Activated B cell treated with CpG ODN at 0.5 μM for 24 hours (primary cell): ENCODE results near the gene PARK7. TPM values are rescaled to one million over a fixed set of nuclear protein-coding genes. Genes with fewer than 3 reads are reported as not detected.

Experiments used
- ATAC-seq: fragments of 200-7000 bp; cut with Tn5 transposase; one replicate; pipeline ENCODE4 v1.10.0; 2021; ENCODE audit warnings: low read depth, mild to moderate bottlenecking, moderate library complexity
- CTCF ChIA-PET: fragments of 350-600 bp; sonication (Branson Sonifier 250); formaldehyde crosslinking; loops from one replicate; lab custom pipeline; 2021; ENCODE audit warnings: antibody characterized with exemption; lab: Charles Lee
- POLR2A ChIA-PET: fragments of 350-600 bp; sonication (Branson Sonifier 250); formaldehyde crosslinking; loops from one replicate; lab custom pipeline; 2021; ENCODE audit warnings: antibody characterized with exemption; lab: Charles Lee
- DNase-seq: peaks from one replicate; pipeline ENCODE4 v3.0.0; 2022
- H3K27ac Mint-ChIP-seq: one replicate; pipeline ENCODE4 v1.8.0; 2020; ENCODE audit warnings: mixed read lengths
- H3K27me3 Mint-ChIP-seq: one replicate; pipeline ENCODE4 v1.8.0; 2021; ENCODE audit warnings: mixed read lengths
- H3K36me3 Mint-ChIP-seq: one replicate; pipeline ENCODE4 v1.8.0; 2021; ENCODE audit warnings: low read depth, mixed read lengths
- H3K4me1 Mint-ChIP-seq: one replicate; pipeline ENCODE4 v1.8.0; 2021; ENCODE audit warnings: mixed read lengths
- H3K4me3 Mint-ChIP-seq: one replicate; pipeline ENCODE4 v1.8.0; 2020; ENCODE audit warnings: mild to moderate bottlenecking, mixed read lengths
- H3K9me3 Mint-ChIP-seq: one replicate; pipeline ENCODE4 v1.8.0; 2020; ENCODE audit warnings: mixed read lengths
- intact Hi-C: fragments of 100-400 bp; cut with micrococcal nuclease; formaldehyde crosslinking; loops from one replicate; pipeline ENCODE4 v1.15.1; 2024
- total RNA-seq: library from RNA; stranded (reverse); gene quantifications from 2 replicates; pipeline ENCODE4 v1.2.3, GENCODE V29; 2022
- TF ChIP-seq, protein P1 (sequence below): fragments of 200-600 bp; IDR thresholded peaks from one replicate; pipeline ENCODE4 v1.8.0; 2022; ENCODE audit warnings: antibody characterized with exemption, mild to moderate bottlenecking

Gene PARK7
- total RNA-seq, 1 donor from 2014 or later = 242 TPM

DNA sequence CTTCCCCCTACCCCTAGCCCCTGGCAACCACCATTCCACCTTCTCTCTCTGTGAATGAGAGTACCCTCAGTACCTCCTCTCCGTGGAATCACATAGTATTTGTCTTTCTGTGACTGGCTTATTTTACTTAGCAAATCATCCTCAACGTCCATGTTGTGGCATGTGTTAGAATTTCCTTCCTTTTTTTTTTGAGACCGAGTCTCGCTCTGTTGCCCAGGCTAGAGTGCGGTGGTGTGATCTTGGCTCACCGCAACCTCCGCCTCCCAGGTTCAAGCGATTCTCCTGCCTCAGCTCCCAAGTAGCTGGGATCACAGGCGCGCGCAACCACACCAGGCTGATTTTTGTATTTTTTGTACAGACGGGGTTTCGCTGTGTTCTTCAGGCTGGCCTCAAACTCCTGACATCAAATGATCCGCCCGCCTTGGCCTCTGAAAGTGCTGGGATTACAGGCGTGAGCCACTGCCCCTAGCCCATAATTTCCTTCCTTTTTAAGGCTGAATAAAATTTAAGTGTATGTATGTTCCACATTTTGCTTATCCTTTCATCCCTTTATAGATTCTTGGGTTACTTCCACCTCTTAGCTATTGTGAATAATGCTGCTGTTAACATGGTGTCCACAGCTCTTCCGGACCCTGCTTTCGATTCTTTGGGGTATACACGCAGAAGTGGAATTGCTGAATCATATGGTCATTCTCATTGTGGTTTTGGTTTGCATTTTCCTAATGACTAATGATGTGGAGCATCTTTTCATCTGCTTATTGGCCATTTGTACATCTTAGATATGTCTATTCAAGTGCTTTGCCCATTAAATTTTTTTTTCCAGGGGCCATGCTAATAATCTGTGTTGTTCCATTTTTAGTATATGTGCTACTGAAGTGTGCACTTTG is 32.3 kb downstream of the PARK7 start:
- ATAC-seq = peak; percentile 68
- H3K27ac Mint-ChIP-seq = peak overlapping the region; percentile 60
- TF ChIP-seq, protein P1, sequence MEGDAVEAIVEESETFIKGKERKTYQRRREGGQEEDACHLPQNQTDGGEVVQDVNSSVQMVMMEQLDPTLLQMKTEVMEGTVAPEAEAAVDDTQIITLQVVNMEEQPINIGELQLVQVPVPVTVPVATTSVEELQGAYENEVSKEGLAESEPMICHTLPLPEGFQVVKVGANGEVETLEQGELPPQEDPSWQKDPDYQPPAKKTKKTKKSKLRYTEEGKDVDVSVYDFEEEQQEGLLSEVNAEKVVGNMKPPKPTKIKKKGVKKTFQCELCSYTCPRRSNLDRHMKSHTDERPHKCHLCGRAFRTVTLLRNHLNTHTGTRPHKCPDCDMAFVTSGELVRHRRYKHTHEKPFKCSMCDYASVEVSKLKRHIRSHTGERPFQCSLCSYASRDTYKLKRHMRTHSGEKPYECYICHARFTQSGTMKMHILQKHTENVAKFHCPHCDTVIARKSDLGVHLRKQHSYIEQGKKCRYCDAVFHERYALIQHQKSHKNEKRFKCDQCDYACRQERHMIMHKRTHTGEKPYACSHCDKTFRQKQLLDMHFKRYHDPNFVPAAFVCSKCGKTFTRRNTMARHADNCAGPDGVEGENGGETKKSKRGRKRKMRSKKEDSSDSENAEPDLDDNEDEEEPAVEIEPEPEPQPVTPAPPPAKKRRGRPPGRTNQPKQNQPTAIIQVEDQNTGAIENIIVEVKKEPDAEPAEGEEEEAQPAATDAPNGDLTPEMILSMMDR = no peak
- peaks cover 12% of the 10 kb centered on the region for H3K4me1 Mint-ChIP-seq
- H3K36me3 Mint-ChIP-seq = peaks cover 16% of the 10 kb centered on the region
- ChIA-PET CTCF (no interaction called here), POLR2A (interaction anchor here (0.6 kb wide), 1 partner anchor 1043 kb away, joined by 8 read pairs; no protein-coding TSS in a partner anchor)
- intact Hi-C loops = no loop called here
- no peaks in the 10 kb centered on the region for H3K9me3 Mint-ChIP-seq
- DNase-seq = no peak
- H3K4me3 Mint-ChIP-seq = peak overlapping the region; percentile 39
- H3K27me3 Mint-ChIP-seq = no peaks in the 10 kb centered on the region

DNA sequence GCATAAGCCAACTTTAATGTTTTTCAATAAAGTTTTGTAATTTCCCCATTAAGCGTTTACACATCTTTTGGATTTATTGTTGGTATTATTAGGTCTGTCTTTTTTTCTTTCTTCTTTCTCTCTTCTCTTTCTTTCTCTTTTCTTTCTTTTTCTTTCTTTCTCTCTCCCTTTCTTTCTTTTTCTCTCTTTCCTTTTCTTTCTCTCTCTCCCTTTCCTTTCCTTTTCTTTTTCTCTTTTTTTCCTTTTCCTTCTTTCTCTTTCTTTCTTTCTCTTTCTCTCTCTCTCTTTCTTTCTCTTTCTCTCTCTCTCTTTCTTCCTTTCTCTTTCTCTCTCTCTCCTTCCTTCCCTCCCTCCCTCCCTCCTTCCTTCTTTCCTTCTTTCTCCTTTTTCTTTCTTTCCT is 33.3 kb downstream of the PARK7 start:
- H3K36me3 Mint-ChIP-seq = peaks cover 10% of the 10 kb centered on the region
- no peaks in the 10 kb centered on the region for H3K27me3 Mint-ChIP-seq
- no peak overlapping the region for H3K4me3 Mint-ChIP-seq
- ChIA-PET POLR2A (interaction anchor here (0.6 kb wide), 1 partner anchor 149 kb away, joined by 3 read pairs; no protein-coding TSS in a partner anchor), CTCF (no interaction called here)
- no peaks in the 10 kb centered on the region for H3K9me3 Mint-ChIP-seq
- DNase-seq (no peak), ATAC-seq (no peak)
- H3K4me1 Mint-ChIP-seq = peaks cover 12% of the 10 kb centered on the region
- H3K27ac Mint-ChIP-seq = no peak overlapping the region
- TF ChIP-seq, protein P1 = no peak
- intact Hi-C loops = no loop called here

DNA sequence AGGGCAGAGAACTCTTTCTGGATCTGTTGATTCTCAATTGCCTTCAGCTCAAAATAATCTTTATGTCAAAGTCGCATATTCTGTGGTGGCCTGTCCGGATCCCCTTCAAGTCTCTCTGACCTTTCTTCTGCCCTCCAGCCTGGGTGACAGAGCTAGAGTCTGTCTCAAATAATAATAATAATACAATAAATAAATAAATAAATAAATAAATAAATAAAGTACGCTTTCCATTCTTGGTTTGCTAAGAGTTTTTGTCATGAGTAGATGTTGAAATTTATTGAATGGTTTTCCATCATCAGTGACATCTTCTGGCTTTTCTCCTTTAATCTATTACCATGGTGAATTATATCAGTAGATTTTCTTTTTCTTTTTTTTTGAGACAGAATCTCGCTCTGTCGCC is 33.9 kb downstream of the PARK7 start:
- Mint-ChIP-seq H3K4me1 (peaks cover 12% of the 10 kb centered on the region), H3K36me3 (peaks cover 4% of the 10 kb centered on the region), H3K4me3 (no peak overlapping the region), H3K9me3 (no peaks in the 10 kb centered on the region), H3K27me3 (no peaks in the 10 kb centered on the region), H3K27ac (no peak overlapping the region)
- TF ChIP-seq, protein P1 = no peak
- CTCF ChIA-PET = no interaction called here
- DNase-seq (no peak), ATAC-seq (no peak)
- POLR2A ChIA-PET = interaction anchor here (0.6 kb wide), 1 partner anchor 150 kb away, joined by 3 read pairs; no protein-coding TSS in a partner anchor
- intact Hi-C loops = no loop called here

DNA sequence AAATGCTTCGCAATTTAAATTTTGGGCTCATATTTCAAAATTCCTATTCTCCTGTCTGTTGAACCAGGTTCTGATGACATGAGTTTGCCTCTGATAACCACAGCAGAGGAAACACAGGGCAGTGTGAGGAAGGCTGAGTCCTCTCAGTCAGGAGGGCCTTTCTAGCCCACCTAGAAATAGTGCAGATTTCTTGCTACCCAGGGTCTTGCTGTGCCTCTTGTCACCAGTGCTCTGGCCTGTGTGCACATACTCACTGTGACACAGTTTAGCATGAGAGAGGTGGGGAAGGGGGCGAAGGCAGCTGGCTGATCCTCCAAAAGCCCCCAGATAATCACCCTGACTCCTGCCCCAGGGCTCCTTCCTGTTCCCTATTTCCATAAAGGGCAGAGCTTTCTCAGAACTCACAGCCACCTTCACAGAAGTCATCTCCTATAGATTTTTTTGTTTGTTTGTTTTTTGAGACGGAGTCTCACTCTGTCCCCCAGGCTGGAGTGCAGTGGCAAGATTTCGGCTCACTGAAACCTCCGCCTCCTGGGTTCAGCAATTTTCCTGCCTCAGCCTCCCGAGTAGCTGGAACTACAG is 40.9 kb downstream of the PARK7 start:
- no peaks in the 10 kb centered on the region for H3K9me3 Mint-ChIP-seq
- intact Hi-C loops = no loop called here
- TF ChIP-seq, protein P1 = no peak
- no peak for DNase-seq
- no peak overlapping the region for H3K27ac Mint-ChIP-seq
- no peaks in the 10 kb centered on the region for H3K4me1 Mint-ChIP-seq
- ATAC-seq = no peak
- ChIA-PET CTCF (no interaction called here), POLR2A (no interaction called here)
- H3K36me3 Mint-ChIP-seq = peaks cover 17% of the 10 kb centered on the region
- no peaks in the 10 kb centered on the region for H3K27me3 Mint-ChIP-seq
- no peak overlapping the region for H3K4me3 Mint-ChIP-seq

DNA sequence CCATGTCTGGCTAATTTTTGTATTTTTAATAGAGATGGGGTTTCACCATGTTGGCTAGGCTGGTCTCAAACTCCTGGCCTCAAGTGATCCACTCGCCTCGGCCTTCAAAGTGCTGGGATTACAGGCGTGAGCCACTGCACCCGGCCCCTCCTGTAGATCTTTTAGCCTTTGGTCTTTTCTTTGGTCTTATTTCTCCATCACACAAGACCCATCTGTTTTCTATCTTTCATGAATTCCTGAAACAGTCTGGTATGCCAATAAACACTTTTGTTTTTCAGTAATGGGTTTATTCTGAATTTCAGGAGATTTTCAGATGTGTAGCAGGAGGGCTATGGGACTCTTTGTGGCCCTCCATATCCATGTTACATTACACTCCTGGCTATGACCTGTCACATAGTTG is 41.4 kb downstream of the PARK7 start:
- ATAC-seq = no peak
- POLR2A ChIA-PET = no interaction called here
- no peak for DNase-seq
- TF ChIP-seq, protein P1 = no peak
- Mint-ChIP-seq H3K9me3 (no peaks in the 10 kb centered on the region), H3K27me3 (no peaks in the 10 kb centered on the region), H3K27ac (no peak overlapping the region), H3K36me3 (peaks cover 17% of the 10 kb centered on the region), H3K4me1 (no peaks in the 10 kb centered on the region), H3K4me3 (no peak overlapping the region)
- CTCF ChIA-PET = no interaction called here
- intact Hi-C loops = no loop called here
